Naive thymus-derived CD8-positive, alpha-beta T cell (primary cell): ENCODE measurements around the gene LTA. TPM values are rescaled to one million over a fixed set of nuclear protein-coding genes. Genes with fewer than 3 reads are reported as not detected.

Experiments
- ATAC-seq, 2 donors: fragments of 150-1000 bp; cut with Tn5 transposase in 1 of 2; sonication (Bioruptor Pico), chemical (Tn5 transposase) in 1 of 2; 1 replicate in 1 of 2; 2 replicates in 1 of 2; pipeline ENCODE4 v1.10.0; 2021; ENCODE audit warnings: mild to moderate bottlenecking in 2 of 2, moderate library complexity in 2 of 2
- POLR2A ChIA-PET: fragments of 350-600 bp; sonication (Branson Sonifier 250); formaldehyde crosslinking; loops from one replicate; lab custom pipeline; 2021; ENCODE audit warnings: antibody characterized with exemption; lab: Charles Lee
- DNase-seq, 10 donors: peaks; one replicate each; pipeline versions ENCODE4 v3.0.0 to v3.0.0-alpha.2; 2020 to 2022
- H3K27ac Mint-ChIP-seq, 10 donors: one replicate each; pipeline ENCODE4 v1.8.0; 2020 to 2022; ENCODE audit warnings: mild to moderate bottlenecking in 10 of 10, mixed read lengths in 10 of 10, moderate library complexity in 4 of 10, inconsistent platforms in 1 of 10
- H3K27me3 Mint-ChIP-seq, 5 donors: one replicate each; pipeline ENCODE4 v1.8.0; 2021 to 2022; ENCODE audit warnings: mixed read lengths in 5 of 5
- H3K36me3 Mint-ChIP-seq, 3 donors: one replicate each; pipeline ENCODE4 v1.8.0; 2020 to 2022; ENCODE audit warnings: mixed read lengths in 3 of 3, mild to moderate bottlenecking in 2 of 3, inconsistent platforms in 1 of 3
- H3K4me1 Mint-ChIP-seq, 4 donors: one replicate each; pipeline ENCODE4 v1.8.0; 2021 to 2022; ENCODE audit warnings: mixed read lengths in 4 of 4
- H3K4me3 Mint-ChIP-seq, 10 donors: one replicate each; pipeline ENCODE4 v1.8.0; 2020 to 2022; ENCODE audit warnings: mild to moderate bottlenecking in 10 of 10, mixed read lengths in 10 of 10, moderate library complexity in 6 of 10, inconsistent platforms in 1 of 10
- H3K9me3 Mint-ChIP-seq, 9 donors: one replicate each; pipeline ENCODE4 v1.8.0; 2020 to 2022; ENCODE audit warnings: mixed read lengths in 9 of 9, mild to moderate bottlenecking in 3 of 9, inconsistent platforms in 1 of 9, moderate library complexity in 1 of 9
- polyA plus RNA-seq, 3 donors: library from polyadenylated mRNA; unstranded; fragments of 300-500 nt; fragmentation: Illumina TruSeq; gene quantifications; one replicate each; pipeline ENCODE4 v1.2.3, GENCODE V29; 2021
- total RNA-seq, 8 experiments: library from RNA in 2 of 8; stranded (reverse) in 2 of 8; gene quantifications; one replicate each; pipeline ENCODE4 v1.2.3 and lab custom pipeline; 2021 to 2026

The LTA gene
- total and polyA plus RNA-seq, 5 experiments from 2014 or later = 11.0 to 40.1 (median 16.2) TPM

GRCh38 chr6:31532644-31533454 is 39.2 kb upstream of the LTA start:
- H3K27ac Mint-ChIP-seq = peak overlapping the region in 4 of 10 donors; percentile 9 to 71 (median 52)

GRCh38 chr6:31533455-31533841 is 38.6 kb upstream of the LTA start:
- POLR2A ChIA-PET = no interaction called here
- Mint-ChIP-seq H3K36me3 (peaks cover 12 to 91% (median 27%) of the 10 kb centered on the region in 3 donors), H3K4me3 (no peak overlapping the region), H3K27me3 (no peaks in the 10 kb centered on the region), H3K4me1 (peaks cover 4 to 47% (median 38%) of the 10 kb centered on the region in 4 donors), H3K27ac (peak overlapping the region in 2 of 10 donors; percentile 27 to 71), H3K9me3 (no peaks in the 10 kb centered on the region)
- ATAC-seq = no peak
- DNase-seq = no peak

More at GRCh38 chr6:31532644-31533454, 39.2 kb upstream of the LTA start:
- POLR2A ChIA-PET = interaction anchor here (0.5 to 1.6 kb wide), 3 partner anchors 8 to 436 kb away, joined by 4 to 7 read pairs (median 4); partner anchors contain the start of gene DDX39B
- H3K4me1 Mint-ChIP-seq = peaks cover 2 to 46% (median 33%) of the 10 kb centered on the region in 4 donors
- H3K36me3 Mint-ChIP-seq = peaks cover 12 to 89% (median 24%) of the 10 kb centered on the region in 3 donors
- H3K4me3 Mint-ChIP-seq = no peak overlapping the region
- ATAC-seq (no peak), DNase-seq (no peak)
- no peaks in the 10 kb centered on the region for H3K9me3 Mint-ChIP-seq
- no peaks in the 10 kb centered on the region for H3K27me3 Mint-ChIP-seq

GRCh38 chr6:31534011-31534410 is 38.1 kb upstream of the LTA start:
- Mint-ChIP-seq H3K27ac (peak overlapping the region in 4 of 10 donors; percentile 3 to 51 (median 24)), H3K9me3 (no peaks in the 10 kb centered on the region), H3K36me3 (peaks cover 12 to 93% (median 27%) of the 10 kb centered on the region in 3 donors), H3K27me3 (no peaks in the 10 kb centered on the region), H3K4me1 (peaks cover 10 to 51% (median 44%) of the 10 kb centered on the region in 4 donors), H3K4me3 (no peak overlapping the region)
- POLR2A ChIA-PET = no interaction called here
- no peak for DNase-seq
- ATAC-seq = no peak

GRCh38 chr6:31534521-31535040 is 37.5 kb upstream of the LTA start:
- Mint-ChIP-seq H3K27me3 (no peaks in the 10 kb centered on the region), H3K36me3 (peaks cover 12 to 95% (median 31%) of the 10 kb centered on the region in 3 donors), H3K4me1 (peaks cover 15 to 56% (median 49%) of the 10 kb centered on the region in 4 donors), H3K9me3 (no peaks in the 10 kb centered on the region), H3K4me3 (no peak overlapping the region), H3K27ac (peak overlapping the region in 2 of 10 donors; percentile 18 to 43)
- DNase-seq = no peak
- ATAC-seq = no peak
- POLR2A ChIA-PET = no interaction called here

GRCh38 chr6:31535538-31536324 is 36.4 kb upstream of the LTA start:
- ATAC-seq (no peak), DNase-seq (no peak)
- Mint-ChIP-seq H3K27ac (peak overlapping the region in 6 of 10 donors; percentile 2 to 81 (median 57)), H3K9me3 (no peaks in the 10 kb centered on the region), H3K4me1 (peaks cover 23 to 62% (median 58%) of the 10 kb centered on the region in 4 donors), H3K27me3 (no peaks in the 10 kb centered on the region), H3K36me3 (peaks cover 10 to 94% (median 37%) of the 10 kb centered on the region in 3 donors), H3K4me3 (no peak overlapping the region)
- POLR2A ChIA-PET = no interaction called here

GRCh38 chr6:31538805-31539400 is 33.2 kb upstream of the LTA start:
- POLR2A ChIA-PET = interaction anchor here (1.0 to 5.3 kb wide), 3 partner anchors 10 to 44 kb away, joined by 3 to 80 read pairs (median 5); partner anchors contain the start of genes LTB, MCCD1 and MICB
- ATAC-seq (no peak), DNase-seq (peak in 2 of 10 donors; percentile 26 to 31)
- Mint-ChIP-seq H3K36me3 (peaks cover 14 to 68% (median 33%) of the 10 kb centered on the region in 3 donors), H3K27me3 (no peaks in the 10 kb centered on the region), H3K9me3 (no peaks in the 10 kb centered on the region), H3K27ac (peak overlapping the region; percentile 84 to 100 (median 99)), H3K4me3 (peak overlapping the region; percentile 96 to 99 (median 98)), H3K4me1 (peaks cover 28 to 68% (median 58%) of the 10 kb centered on the region in 4 donors)

GRCh38 chr6:31540640-31541039 is 31.4 kb upstream of the LTA start:
- POLR2A ChIA-PET = interaction anchor here (0.6 to 5.3 kb wide), 28 partner anchors 9 to 1305 kb away, joined by 3 to 80 read pairs (median 6); partner anchors contain the start of genes ABHD16A, BAG6, EHMT2 and GPSM3
- Mint-ChIP-seq H3K4me1 (peaks cover 28 to 65% (median 53%) of the 10 kb centered on the region in 4 donors), H3K36me3 (peaks cover 14 to 50% (median 22%) of the 10 kb centered on the region in 3 donors), H3K9me3 (no peaks in the 10 kb centered on the region), H3K27ac (peak overlapping the region; percentile 99 to 100 (median 99)), H3K4me3 (peak overlapping the region; percentile 96 to 99 (median 98)), H3K27me3 (no peaks in the 10 kb centered on the region)
- DNase-seq = no peak
- ATAC-seq = no peak

- H3K27me3 Mint-ChIP-seq = no peaks in the 10 kb centered on the region
- ATAC-seq (peak; percentile 31 to 54), DNase-seq (peak in 9 of 10 donors; percentile 49 to 88 (median 73))
- no peaks in the 10 kb centered on the region for H3K9me3 Mint-ChIP-seq
- peak overlapping the region; percentile 96 to 99 (median 98) for H3K4me3 Mint-ChIP-seq
- POLR2A ChIA-PET = interaction anchor here (0.5 to 5.3 kb wide), 45 partner anchors 9 to 1842 kb away, joined by 3 to 80 read pairs (median 5); partner anchors contain the start of genes ABHD16A, ATF6B, BAG6 and C6orf47
- H3K27ac Mint-ChIP-seq = peak overlapping the region; percentile 99 to 100 (median 99)
- peaks cover 9 to 45% (median 19%) of the 10 kb centered on the region in 3 donors for H3K36me3 Mint-ChIP-seq
- peaks cover 28 to 63% (median 51%) of the 10 kb centered on the region in 4 donors for H3K4me1 Mint-ChIP-seq
Measured at GRCh38 chr6:31541059-31541657, 30.9 kb upstream of the LTA start.

GRCh38 chr6:31541658-31542521 is 30.2 kb upstream of the LTA start, which contains the start of gene DDX39B:
Gene DDX39B, minus strand, starts transcription at chr6:31542003. Its CDS starts 1,471 bp downstream, at chr6:31540532.
- peak within 1 kb of the TSS; percentile 96 to 99 (median 98) for H3K4me3 Mint-ChIP-seq
- POLR2A ChIA-PET = interaction anchor here (0.5 to 5.3 kb wide), 46 partner anchors 8 to 1843 kb away, joined by 3 to 80 read pairs (median 5); partner anchors contain the start of genes ABHD16A, ATF6B, BAG6 and C6orf47
- H3K4me1 Mint-ChIP-seq = peaks cover 33 to 64% (median 52%) of the 10 kb centered on the region in 4 donors
- H3K27me3 Mint-ChIP-seq = no peaks in the 10 kb centered on the region
- peak; percentile 74 to 77 for ATAC-seq
- DNase-seq = peak; percentile 86 to 98 (median 93)
- H3K27ac Mint-ChIP-seq = peak within 1 kb of the TSS; percentile 99 to 100 (median 99)
- H3K36me3 Mint-ChIP-seq = peaks cover 6 to 38% (median 19%) of the 10 kb centered on the region in 3 donors
- H3K9me3 Mint-ChIP-seq = no peaks in the 10 kb centered on the region

- Mint-ChIP-seq H3K4me1 (peaks cover 35 to 67% (median 56%) of the 10 kb centered on the region in 4 donors), H3K27ac (peak overlapping the region in 3 of 10 donors; percentile 99 to 100 (median 100)), H3K4me3 (peak overlapping the region in 2 of 10 donors; percentile 97 to 99), H3K27me3 (no peaks in the 10 kb centered on the region), H3K36me3 (peaks cover 6 to 23% (median 16%) of the 10 kb centered on the region in 3 donors), H3K9me3 (no peaks in the 10 kb centered on the region)
- DNase-seq (no peak), ATAC-seq (no peak)
- POLR2A ChIA-PET = interaction anchor here (1.1 to 4.4 kb wide), 3 partner anchors 28 to 49 kb away, joined by 3 to 65 read pairs (median 4); partner anchors contain the start of genes LTB and NCR3
Measured at GRCh38 chr6:31543639-31544038, 28.4 kb upstream of the LTA start.
